SHP77 treated with DMSO at 0.1 percent for 48 hours (cell line): ENCODE measurements around the gene MAB21L3.

Experiments
- DNase-seq: peaks from one replicate; lab custom pipeline; 2025; lab: John Stamatoyannopoulos, UW

MAB21L3 gene

GRCh38 chr1:116110567-116111523, at the start of gene MAB21L3:
Gene MAB21L3, plus strand, starts transcription at chr1:116111399. Its CDS starts 1,217 bp downstream, at chr1:116112616.
- DNase-seq, result no peak

- no peak for DNase-seq
Observed at GRCh38 chr1:116062201-116062600, 49.0 kb upstream of the MAB21L3 start.

GRCh38 chr1:116064616-116065015, 46.6 kb upstream of the MAB21L3 start:
- DNase-seq, result no peak

- DNase-seq, result no peak
Observed at GRCh38 chr1:116066868-116067565, 44.2 kb upstream of the MAB21L3 start.

GRCh38 chr1:116067566-116067890, 43.7 kb upstream of the MAB21L3 start:
- no peak for DNase-seq

- DNase-seq, result no peak
Observed at GRCh38 chr1:116075575-116075974, 35.6 kb upstream of the MAB21L3 start.

- DNase-seq, result no peak
Observed at GRCh38 chr1:116075990-116076389, 35.2 kb upstream of the MAB21L3 start.

GRCh38 chr1:116076831-116077230, 34.4 kb upstream of the MAB21L3 start:
- no peak for DNase-seq

GRCh38 chr1:116078699-116079223, 32.4 kb upstream of the MAB21L3 start:
- no peak for DNase-seq

GRCh38 chr1:116087628-116088027, 23.6 kb upstream of the MAB21L3 start:
- DNase-seq, result no peak

GRCh38 chr1:116089870-116090269, 21.3 kb upstream of the MAB21L3 start:
- no peak for DNase-seq

GRCh38 chr1:116091083-116091482, 20.1 kb upstream of the MAB21L3 start:
- DNase-seq, result no peak

- DNase-seq, result no peak
Observed at GRCh38 chr1:116092752-116093489, 18.3 kb upstream of the MAB21L3 start.

GRCh38 chr1:116095027-116095426, 16.2 kb upstream of the MAB21L3 start:
- DNase-seq, result no peak

- no peak for DNase-seq
Observed at GRCh38 chr1:116096013-116096618, 15.1 kb upstream of the MAB21L3 start.

- no peak for DNase-seq
Observed at GRCh38 chr1:116097626-116098025, 13.6 kb upstream of the MAB21L3 start.

GRCh38 chr1:116099379-116099778, 11.8 kb upstream of the MAB21L3 start:
- DNase-seq, result no peak

GRCh38 chr1:116099919-116100318, 11.3 kb upstream of the MAB21L3 start:
- no peak for DNase-seq

- DNase-seq, result no peak
Observed at GRCh38 chr1:116104667-116105066, 6.5 kb upstream of the MAB21L3 start.

GRCh38 chr1:116105996-116106395, 5.2 kb upstream of the MAB21L3 start:
- DNase-seq, result no peak

GRCh38 chr1:116106646-116107045, 4.6 kb upstream of the MAB21L3 start:
- no peak for DNase-seq

GRCh38 chr1:116107371-116107770, 3.8 kb upstream of the MAB21L3 start:
- DNase-seq, result no peak
